Measurements from ENCODE around the gene ASCL2.
"Not testable (repeated sequence)": the region's sequence is repeated elsewhere in the genome, so short reads cannot be mapped to it uniquely, and the experiment has no call there.

ASCL2 gene

DNA sequence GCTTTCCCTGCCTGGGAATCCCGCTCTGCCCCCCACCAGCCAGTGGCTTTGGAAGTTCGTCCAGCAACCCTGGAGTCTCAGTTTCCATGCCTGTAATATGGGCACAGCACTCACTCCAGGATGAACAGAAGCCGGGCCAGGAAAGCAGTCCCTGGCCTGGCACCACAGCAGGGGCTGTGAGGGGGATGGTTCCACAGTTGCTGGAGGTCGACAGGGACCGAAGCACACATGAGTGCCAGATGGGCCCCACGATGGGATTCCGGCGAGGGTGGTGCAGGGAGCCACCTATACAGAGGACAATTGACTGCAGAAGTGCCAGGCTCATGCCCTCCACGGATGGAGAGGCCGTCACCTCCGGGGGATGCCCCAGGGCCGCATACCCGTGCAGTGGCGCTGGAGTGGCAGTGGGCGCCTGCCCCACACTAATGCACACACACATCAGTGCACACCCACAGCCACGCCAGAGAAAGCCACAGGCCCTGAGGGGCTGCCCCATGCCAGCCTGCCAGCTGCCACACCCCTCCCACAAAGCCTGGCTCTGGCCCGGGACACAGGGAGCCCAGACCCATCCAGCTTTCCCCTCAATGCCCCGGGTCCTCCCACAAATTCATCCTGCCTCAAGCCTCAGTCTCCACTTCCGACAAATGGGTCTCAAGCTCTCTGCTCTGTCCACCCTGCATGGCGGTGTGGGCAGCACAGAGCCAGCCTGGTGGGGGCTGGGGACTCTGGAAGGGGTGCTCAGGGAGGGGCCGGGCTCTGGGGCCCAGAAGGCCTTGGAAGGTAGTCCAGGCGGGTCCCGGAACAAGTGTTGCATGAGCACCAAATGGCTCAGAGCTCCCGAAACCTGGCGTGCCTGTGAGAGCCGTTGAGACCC lies 9.7 kb downstream of the ASCL2 start:
- DNase-seq (ENCODE audit: low read depth in 2 of 2): no peak

GRCh38 chr11:2259897-2260451 lies 10.4 kb downstream of the ASCL2 start:
- no peak for DNase-seq (ENCODE audit: low read depth in 2 of 2)

GRCh38 chr11:2259466-2259830 lies 10.9 kb downstream of the ASCL2 start:
- no peak for DNase-seq (ENCODE audit: low read depth in 2 of 2)

- DNase-seq (ENCODE audit: low read depth in 2 of 2): no peak
These were observed 11.6 kb downstream of the ASCL2 start for GRCh38 chr11:2258501-2259465.

DNA sequence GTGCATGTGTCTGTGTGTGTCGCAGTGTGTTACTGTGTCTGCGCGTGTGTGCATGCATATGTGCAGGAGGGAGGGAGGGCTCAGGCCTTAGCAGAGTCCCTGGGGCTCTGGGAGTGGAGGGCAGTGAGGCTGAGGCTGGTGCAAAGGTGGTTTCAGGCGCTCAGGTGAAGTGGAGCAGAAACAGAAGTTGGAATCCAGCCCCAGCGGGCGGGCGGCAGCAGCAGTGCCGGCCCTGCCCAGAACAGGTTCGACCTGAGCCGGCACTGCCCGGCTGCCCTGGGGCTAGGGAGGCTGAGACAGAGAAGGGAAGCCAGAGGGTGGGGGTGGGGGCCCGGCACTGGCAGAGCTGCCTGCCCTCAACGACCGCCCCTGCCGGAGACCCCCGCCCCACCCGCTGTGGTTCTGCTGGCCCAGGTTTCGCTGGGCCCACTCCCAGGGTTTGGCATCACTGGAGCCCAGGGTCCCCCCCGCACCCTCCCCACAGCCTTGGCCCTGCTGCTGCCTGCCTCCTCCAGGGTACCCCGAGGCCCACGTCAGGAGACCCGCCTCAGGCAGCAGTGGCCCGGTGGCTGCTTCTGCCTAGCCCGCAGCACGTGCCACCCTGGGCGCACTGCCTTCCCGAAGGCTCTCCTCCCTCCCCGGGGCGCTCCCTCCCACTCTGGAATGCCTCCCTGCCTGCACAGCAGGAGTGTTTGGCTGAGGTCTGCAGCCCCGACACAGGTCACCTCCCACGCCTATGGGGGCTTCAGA lies 13.3 kb downstream of the ASCL2 start:
- no peak for DNase-seq (ENCODE audit: low read depth in 2 of 2)

DNA sequence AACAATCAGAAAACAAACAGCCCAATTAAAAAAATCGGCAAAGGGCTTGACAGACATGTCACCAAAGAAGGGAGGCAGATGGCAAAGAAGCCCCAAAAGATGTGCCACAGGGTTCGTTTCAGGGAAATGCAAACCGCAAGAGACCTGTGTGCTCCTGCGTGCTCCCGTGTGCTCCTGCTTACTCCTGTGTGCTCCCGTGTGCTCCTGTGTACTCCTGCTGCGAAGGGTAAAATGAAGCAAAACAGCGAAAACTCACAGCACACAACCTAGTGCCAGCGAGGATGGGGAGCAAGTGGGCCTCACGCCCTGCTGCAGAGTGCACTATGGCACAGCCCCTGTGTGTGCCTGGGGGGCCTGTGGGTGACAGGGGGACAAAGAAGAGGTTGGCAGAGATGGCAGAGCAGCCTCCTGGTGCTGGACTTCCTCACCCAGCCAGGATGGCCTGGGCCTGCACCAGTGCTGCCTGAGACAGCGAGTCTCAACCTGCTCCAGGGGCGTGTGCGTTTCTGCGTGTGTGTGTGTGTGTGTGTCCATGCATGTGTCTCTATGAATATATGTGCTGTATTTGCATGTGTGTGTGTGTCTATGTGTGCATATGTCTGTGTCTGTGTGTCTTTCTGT lies 14.0 kb downstream of the ASCL2 start:
- no peak for DNase-seq (ENCODE audit: low read depth in 2 of 2)

GRCh38 chr11:2252018-2252417 lies 18.4 kb downstream of the ASCL2 start:
- no peak for DNase-seq (ENCODE audit: low read depth in 2 of 2)

- no peak for DNase-seq (ENCODE audit: low read depth in 2 of 2)
These were observed 19.2 kb downstream of the ASCL2 start for GRCh38 chr11:2251138-2251537.

DNA sequence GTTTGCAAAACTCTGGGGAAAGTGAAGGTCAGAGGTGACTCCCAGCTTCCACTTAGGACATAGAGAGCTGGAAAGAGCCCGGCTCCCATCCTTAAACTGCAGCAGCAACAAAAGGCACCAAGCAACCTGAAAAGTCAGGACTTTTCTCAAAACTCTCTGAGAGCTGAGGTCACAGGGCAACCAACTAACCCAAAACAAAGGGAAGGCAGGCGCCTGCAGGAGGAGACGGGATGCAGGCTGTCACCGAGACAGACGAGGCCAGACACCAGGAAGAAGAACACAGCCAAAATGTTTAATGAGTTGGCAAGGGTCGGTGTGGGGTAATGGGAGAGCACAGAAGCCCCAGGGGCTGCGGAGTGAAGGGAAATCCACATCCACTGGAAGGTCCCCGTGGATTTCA lies 19.9 kb downstream of the ASCL2 start:
- DNase-seq (ENCODE audit: low read depth in 2 of 2): no peak

- no peak for DNase-seq (ENCODE audit: low read depth in 2 of 2)
These were observed 20.3 kb downstream of the ASCL2 start for GRCh38 chr11:2250041-2250440.

GRCh38 chr11:2249189-2249916 lies 21.0 kb downstream of the ASCL2 start:
- no peak for DNase-seq (ENCODE audit: low read depth in 2 of 2)

DNA sequence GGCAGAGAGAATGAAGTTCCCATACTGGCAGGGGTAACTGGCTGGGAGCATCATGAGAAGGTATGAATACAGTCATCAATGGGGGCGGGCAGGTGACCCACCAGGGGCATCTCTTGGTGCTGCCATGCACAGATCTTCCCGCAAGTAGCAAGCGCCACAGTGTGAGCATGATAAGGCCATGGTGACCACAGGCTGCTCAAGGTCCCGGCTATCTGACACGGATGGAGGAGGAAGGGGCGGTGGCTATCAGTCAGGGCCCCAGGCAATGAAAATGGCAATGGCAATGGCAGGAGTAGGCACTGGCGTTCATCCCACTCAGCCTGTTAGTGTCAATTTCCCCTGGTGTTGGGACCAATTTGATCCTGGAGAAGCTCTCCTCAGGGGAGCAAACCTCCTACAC lies 21.6 kb downstream of the ASCL2 start:
- DNase-seq (ENCODE audit: low read depth in 2 of 2): no peak

DNA sequence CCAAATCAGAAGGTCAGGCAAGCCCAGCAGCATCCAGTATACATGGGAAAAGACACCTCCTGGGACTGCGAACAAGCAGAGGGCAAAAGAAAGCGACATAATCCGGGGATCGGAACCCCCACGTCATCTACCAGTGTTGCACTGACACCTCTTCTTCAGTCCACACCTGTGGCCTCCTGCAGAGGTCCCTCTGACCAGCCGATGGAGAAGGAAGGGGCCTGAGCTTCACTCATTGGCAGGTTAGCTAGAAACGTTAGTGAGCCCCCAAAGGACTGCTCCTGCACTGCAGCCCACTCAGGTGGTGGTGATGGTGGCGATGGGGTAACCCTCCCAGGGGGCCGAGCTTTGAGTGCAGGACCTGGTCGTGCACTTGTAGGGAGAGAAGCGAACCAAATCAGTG lies 22.1 kb downstream of the ASCL2 start:
- no peak for DNase-seq (ENCODE audit: low read depth in 2 of 2)

- no peak for DNase-seq (ENCODE audit: low read depth in 2 of 2)
These were observed 22.9 kb downstream of the ASCL2 start for GRCh38 chr11:2247496-2247895.

GRCh38 chr11:2240834-2241233 lies 29.6 kb downstream of the ASCL2 start:
- DNase-seq (ENCODE audit: low read depth in 2 of 2): no peak

DNA sequence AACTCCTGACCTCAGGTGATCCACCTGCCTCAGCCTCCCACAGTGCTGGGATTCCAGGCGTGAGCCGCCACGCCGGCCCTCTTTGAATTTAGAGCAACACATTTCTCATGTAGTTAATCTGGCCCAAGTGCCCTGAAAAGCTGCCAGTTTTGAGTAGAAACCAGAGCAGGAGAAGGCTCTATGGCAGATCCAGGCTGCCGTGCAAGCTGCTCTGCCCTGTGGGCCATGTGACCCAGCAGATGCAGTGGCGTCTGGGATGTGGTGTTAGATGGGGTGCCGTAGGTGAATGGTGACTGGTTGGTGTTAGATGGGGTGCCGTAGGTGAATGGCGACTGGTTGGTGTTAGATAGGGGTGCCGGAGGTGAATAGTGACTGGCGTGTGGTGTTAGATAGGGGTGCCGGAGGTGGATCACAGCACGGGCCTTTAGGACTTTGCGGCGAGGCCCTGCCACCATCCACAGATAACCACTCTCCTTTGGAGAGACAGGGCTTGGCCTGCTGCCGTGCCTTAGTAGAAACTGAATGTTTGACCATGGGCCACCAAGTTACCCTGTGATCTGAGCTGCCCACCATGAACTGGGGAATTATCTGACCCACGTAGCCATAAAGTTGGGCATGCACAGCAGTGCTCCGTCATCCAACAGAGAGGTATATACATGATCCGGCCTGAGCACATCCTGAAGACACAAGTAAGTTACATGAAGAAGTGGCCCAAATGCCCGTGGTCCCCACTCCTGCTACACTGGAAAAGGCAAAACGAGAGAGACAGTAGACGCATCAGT lies 32.7 kb downstream of the ASCL2 start:
- DNase-seq (ENCODE audit: low read depth in 2 of 2): no peak

DNA sequence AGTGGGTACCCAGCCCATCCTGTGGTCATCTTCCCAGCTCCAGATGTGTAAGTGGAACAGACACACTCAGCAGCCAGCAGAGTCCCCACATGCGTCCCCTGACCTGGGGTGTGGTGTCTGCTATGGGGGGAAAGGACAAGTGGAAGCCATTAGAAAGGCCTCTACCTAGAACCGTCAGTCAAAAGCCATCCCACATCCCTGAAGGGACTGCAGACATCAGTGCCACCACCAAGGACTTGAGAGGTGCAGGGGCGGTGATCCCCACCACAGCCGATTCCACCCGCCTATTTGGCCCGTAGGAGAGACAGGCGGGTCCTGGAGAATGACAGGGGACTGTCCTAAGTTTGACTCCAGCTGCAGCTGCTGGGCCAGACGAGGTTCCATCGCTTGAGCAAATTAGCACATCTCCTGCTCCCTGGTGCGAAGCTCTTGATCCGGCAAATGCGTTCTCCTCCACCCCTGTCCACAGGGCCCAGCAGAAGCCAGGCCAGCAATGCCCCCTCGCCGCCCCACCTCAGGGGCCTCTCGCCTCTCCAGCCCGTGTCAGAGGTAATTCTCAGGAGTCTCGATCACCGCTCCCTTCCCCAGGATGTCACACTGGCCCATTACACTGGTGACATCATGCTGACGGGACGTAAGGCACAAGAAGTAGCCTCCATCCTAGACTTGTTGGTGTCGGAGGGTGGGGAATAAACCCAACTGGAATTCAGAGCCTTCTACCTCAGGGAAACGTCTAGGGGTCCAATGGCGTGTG lies 33.8 kb downstream of the ASCL2 start:
- DNase-seq (ENCODE audit: low read depth in 2 of 2): not testable (repeated sequence)

DNA sequence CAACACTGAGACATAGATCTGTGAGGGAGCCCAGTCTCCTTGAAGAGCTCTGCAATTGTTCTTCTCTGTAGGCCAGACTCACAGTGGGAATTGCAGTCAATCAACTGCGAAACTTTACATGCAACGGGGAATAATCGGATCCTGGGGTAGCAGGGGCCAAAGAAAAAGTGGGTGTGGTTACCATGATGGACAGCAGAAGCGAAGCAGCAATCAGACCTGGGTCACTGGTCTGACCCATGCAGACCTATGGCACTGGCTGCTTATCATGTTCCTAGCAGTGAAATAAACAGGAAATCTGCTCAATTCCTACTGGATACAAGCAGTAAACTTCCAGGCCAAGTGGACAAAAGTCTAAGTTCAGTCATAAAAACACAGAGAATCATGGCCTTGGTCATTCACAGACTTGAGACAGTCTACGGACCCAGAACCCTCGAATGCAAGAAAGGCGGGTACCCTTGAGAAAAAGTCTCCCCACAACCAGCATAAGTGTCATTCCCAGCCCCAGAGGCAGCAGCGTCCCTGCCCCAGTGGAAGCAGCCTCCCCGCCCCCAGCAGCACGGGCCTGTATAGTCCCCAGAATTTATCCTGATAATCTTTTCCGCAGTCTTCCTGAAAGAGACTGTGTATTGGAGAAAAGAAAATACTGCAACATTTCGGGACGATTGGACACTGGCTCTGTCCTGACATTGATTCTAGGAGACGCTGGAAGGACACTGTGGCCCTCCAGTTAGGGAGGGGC lies 34.6 kb downstream of the ASCL2 start:
- no peak for DNase-seq (ENCODE audit: low read depth in 2 of 2)

All from stimulated activated CD8-positive, alpha-beta memory T cell treated with anti-CD3 and anti-CD28 coated beads, Interleukin-7, amount 100 ng/mL, for 1 hour (primary cell).